GOT3 (cell line): Measurements from ENCODE around the gene COL15A1.

Experiments
- DNase-seq: peaks from one replicate; lab custom pipeline; 2025; ENCODE audit warnings: mixed read lengths; lab: John Stamatoyannopoulos, UW

Gene COL15A1

DNA sequence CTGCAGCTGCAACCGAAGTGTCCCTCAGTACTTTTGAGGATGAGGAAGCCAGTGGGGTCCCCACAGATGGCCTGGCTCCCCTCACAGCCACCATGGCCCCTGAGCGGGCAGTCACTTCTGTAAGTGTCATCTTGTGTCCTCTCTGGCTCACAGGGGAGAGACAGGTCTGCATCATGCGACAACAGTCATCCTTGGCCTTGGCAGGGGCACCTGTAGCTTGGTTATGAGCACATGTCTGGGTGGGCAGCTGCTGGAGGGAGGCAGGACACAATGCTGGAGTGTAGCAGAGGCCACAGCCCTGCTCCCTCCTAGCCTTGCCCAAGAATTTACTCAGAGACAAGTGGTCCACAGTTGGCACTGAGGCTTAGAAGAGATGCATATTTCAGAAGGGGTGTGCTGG lies 71.7 kb downstream of the COL15A1 start:
- DNase-seq = no peak

- no peak for DNase-seq
These were observed 72.2 kb downstream of the COL15A1 start for GRCh38 chr9:99015890-99016289.

GRCh38 chr9:99016681-99017387 lies 73.1 kb downstream of the COL15A1 start:
- no peak for DNase-seq

DNA sequence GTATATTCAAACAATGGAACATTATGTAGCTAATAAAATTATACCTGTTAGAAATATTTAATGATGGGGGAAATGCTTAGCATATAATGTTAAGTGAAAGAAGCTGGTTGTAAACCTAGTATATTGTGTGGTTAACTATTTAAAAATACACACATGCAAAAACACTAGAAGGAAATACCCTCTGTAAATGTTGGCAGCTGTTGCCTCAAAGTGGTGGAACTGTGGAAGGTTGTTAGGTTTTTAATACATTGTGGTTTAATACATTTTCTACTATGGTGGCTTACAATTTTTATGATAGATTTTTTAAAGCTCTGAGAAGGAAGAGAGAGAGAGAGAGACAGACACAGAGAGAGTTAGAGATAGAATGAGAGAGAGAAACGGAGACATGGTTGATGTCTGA lies 74.9 kb downstream of the COL15A1 start:
- DNase-seq = no peak

DNA sequence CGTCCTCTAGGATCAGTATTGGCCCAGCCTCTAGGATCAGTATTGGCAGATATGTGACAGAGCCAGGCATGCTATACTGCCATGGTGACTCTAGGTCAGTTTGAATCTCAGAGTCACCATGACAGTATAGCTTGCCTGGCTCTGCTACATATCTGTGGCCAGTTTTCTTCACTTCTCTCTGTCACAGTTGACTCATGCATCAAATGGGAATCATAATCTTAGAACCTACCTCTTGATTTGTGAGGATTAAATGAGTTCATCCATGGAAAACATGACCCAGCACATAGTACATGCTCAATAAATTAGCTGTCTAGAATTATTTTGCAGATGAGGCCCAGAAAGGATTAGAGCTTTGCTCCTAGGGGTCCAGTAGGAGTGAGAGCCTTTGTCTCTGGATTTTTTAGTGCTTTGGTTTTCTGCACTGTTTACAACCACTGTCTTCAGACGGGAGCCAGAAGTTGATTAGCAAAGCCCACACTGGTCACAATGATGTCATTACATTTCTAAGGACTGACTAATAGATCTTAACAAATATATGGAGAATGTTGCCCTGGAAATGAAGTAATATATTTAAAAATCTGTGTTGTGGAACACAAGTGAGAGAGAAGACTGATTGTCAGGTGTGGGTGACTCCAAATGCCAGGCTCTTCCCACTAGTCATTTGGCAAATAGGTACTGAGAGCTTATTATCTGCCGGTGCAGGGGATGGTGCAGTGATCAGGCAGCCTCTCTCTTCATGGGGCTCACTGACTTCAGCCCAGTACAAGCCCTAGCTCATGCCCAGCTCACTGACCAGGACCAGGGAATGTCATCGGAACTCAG lies 76.0 kb downstream of the COL15A1 start:
- no peak for DNase-seq

GRCh38 chr9:99020786-99021436 lies 77.2 kb downstream of the COL15A1 start:
- DNase-seq = no peak

GRCh38 chr9:99021512-99021911 lies 77.8 kb downstream of the COL15A1 start:
- no peak for DNase-seq

DNA sequence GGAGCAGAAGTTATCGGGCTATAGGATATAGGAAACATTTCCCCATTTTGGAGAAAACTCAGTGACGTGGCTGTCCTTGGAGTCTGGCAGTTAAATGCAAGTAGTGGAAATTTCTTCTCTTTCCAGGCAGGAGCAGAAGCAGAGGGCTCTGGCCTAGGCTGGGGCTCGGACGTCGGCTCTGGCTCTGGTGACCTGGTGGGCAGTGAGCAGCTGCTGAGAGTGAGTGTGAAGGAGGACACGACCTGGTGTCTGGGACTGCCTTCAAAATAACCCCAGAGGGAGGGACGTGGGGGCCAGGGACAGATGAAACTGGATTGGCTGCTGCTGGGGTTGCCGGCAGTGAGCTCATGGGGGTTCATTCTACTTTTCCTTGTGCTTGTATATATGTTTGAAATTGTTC lies 79.5 kb downstream of the COL15A1 start:
- no peak for DNase-seq

DNA sequence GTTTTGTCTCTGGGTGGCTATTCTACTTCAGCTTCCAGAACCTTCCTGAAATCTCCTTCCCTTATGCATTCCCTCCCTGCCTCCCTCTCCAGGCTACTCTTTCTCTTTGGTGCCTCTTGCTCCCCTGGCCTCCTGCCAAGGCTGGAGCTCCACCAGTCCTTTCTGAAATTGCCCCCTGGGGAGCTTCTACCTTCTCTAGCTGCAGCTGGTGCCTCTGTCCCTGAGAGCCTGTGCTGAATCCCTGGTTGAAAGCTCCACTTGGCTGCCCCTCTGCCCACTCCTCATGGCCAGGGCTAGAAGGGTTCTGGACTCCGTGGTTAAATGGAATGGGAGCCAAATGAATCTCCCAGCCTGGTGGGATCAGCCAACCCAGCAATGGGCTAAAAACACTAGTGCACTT lies 80.1 kb downstream of the COL15A1 start:
- no peak for DNase-seq

DNA sequence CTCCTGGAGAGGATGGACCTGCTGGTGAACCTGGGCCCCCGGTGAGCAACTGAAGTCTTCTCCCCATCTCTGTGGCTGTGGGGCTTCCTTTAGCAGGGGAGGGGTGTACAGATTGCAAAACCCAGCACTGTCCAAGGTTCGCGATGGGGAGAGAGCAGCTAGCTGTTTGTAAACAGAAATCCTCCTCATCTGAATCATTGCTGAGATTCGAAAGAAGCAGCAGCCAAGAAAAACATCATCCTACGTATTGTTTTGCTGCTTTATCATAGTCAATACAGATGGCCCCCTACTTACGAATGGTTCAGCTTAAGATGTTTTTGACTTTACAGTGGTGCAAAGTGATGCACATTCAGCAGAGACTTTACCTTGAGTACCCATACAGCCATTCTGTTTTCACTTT lies 81.3 kb downstream of the COL15A1 start:
- no peak for DNase-seq

DNA sequence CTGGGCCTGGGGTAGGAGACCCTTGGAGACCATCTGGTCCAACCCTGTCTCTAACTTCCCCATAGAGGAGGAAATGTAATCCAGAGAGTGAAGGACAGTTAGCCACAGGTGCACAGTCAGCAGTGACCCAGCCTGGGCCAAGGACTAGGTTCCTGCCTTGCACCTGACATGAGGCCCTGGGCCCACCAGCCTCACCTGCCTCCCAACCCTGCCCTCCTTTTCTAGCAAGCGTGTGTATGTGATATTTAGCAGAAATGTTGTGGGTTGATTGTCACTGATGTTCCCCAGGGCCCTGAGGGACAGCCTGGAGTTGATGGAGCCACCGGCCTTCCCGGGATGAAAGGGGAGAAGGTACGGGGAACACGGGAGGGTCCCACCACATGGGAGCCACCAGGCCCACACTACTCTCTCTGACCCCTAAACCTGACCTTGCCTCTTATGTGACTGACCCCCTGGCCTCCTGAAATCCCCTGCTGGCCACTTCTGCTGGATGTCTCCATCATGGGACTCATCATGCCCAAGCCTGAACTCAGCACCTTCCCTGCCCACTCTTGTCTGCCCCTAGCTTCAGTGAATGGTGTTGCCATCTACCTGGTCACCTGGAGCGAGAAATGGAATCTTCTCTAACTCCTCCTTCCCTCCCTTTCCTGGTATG lies 82.0 kb downstream of the COL15A1 start:
- no peak for DNase-seq

DNA sequence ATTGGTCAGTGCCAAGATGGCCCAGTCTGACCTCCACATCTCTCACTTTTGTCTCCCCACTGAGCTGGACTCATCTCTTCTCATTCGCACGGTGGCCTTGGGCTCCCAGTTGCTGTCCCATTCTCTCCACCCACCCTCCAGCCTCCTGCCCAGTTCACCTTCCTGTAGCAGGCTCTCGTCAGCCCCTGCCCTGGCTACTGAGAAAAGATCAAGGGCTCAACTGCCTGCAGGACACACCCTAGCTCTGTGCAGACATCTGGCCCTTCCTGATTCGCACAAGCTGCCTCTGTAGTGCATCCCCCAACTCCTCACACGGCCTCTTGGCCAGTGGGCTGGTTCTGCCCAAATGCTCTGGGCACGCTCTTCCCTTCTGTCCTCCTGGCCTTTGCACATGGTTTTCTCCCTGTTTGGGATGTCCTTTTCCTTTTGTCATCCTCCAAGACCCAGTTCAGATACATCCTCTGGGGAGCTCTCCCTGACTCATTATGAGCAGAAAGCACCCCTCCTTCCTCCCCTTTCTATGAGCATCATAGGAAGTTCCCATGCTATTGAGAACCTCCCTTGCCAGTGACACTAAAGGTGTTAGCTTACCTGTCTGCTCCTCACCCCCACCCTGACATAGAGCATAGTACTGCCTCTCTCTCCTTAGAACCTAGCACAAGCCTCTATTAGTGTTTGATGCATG lies 82.7 kb downstream of the COL15A1 start:
- DNase-seq = no peak

DNA sequence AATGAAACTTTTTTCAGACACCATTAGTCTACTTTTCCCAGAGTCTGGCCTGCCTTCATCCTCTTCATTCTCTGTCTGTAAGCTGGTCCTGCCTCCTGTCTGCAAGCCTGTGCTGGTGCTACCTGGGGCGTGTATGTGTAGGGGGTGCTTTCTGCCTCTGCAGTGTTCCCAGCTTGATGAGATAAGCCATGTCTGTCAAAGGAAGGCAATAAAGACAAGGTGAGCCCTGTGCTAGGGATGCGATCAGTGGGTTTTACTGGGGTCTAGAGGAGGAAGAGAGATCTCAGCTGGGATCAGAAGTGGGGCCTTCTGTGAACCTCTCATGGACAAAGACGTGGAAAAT lies 83.2 kb downstream of the COL15A1 start:
- no peak for DNase-seq

DNA sequence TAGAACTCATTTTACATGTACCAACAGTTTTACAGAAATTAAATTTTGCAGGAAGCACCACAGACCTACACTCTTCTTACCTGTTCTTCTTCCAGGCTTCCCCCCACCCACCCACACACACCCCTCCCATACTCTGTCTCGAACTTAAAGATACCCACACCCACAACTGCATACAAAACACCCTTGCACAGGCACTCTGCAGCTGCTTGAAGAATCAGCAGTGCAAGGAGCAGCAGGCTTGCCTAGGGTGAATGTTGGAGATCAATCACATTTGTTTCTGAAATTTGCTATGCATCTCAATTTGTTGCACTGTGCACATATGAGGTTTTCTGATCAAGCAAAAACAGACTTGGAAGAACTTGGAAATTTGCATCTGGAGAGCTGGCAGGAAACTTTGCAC lies 83.7 kb downstream of the COL15A1 start:
- no peak for DNase-seq

- no peak for DNase-seq
These were observed 85.5 kb downstream of the COL15A1 start for GRCh38 chr9:99029083-99029645.

- DNase-seq = no peak
These were observed 86.4 kb downstream of the COL15A1 start for GRCh38 chr9:99030092-99030511.

- no peak for DNase-seq
These were observed 87.0 kb downstream of the COL15A1 start for GRCh38 chr9:99030610-99031109.

DNA sequence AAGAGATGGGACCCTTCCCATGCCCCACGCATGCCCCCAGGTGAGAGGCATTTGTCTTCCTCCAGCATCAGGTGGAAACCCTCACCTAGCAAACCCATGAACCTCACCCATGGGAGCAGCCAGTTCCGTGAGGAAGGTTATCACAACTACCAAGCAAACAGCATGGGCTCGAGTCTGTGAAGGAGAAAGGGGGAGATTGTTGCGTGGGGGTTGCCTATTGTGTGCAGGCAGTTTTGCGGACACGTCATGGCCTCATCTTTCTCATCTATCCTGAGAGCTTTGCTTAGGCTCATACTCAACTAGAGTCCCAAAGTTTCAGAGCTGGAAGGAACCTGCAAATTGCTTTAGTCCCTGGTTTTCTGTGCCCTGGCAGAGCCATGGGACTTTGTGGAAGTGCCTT lies 87.6 kb downstream of the COL15A1 start:
- DNase-seq = no peak

DNA sequence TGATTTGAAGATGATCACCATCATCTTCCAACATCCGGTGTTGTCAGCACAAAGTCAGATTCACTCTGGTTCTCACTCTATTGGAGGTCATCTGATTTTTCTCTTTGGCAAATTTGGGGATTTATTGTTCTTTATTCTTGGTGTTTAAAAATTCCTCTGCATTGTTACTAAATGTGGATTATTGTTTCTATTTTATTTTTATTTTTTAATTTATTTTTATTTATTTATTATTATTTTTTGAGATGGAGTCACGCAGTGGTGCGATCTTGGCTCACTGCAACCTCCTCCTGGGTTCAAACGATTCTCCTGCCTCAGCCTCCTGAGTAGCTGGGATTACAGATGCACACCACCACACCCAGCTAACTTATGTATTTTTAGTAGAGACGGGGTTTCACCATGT lies 88.3 kb downstream of the COL15A1 start:
- no peak for DNase-seq

GRCh38 chr9:99034149-99034548 lies 90.4 kb downstream of the COL15A1 start:
- no peak for DNase-seq

DNA sequence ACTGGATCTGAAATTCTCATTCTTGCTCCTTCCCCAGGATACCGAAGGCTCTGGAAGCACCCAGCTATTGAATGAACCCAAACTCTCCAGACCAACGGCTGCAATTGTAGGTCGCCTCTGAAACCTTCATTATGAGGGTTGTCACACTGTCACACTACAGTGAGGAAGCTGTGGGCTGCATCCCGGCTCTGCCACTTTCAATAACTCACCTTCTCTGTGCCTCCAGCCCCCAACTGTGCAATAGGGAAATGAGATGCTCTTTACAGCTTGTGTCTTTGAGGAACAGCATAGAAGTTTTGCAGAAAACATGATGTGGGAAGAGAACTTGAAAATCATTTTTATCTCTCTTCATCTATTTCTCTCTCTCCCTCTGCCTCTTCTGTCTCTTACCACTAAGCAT lies 91.6 kb downstream of the COL15A1 start:
- DNase-seq = no peak
